ENCODE data around the gene CLASP1. TPM values are rescaled to one million over a fixed set of nuclear protein-coding genes. Genes with fewer than 3 reads are reported as not detected.
"Not testable (repeated sequence)": the region's sequence is repeated elsewhere in the genome, so short reads cannot be mapped to it uniquely, and the experiment has no call there.

CLASP1 gene
- total RNA-seq, 2 experiments from 2014 or later = 62.3 to 76.1 TPM

DNA sequence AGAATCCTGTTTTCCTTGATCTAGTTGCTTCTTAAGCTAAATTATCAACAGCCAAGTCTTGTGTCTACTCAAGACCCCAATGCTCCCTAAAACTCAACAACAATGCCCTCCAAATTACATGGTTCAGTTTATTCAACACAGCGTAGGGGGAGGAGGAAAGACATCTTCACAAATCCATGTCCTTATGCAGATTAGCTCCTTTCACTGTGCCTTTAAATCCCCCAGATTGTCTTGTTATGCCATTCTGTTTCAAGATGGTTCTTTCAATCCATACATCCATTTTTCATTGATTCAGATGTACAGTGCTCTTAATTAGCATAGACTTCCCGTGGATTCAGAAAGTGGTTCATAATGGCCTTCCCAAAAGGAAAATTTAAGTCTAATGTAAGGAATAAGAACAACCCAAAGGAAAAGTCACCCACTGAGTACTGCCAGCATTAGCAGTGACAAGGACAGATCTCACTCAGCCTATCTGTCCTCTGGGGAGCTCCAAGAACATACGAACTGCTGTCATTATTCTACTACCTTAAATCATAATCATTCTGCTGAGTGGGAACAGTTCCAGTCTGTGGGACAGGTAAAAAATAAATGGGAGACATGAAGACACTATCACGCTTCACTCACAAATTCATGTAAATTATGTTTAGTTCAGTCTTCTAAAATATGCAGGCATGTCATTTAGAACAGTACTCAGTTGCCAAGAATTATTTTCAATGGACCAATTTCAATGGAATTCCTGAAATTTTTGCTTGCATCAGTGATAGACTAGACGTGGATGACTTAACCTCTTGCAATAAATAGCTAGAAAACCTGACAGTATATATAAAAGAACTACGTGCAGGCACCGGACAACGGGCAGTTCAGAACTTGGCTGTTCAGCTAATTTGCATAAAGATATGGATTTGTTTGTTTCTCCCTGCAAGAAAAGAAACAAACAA is 177.5 kb downstream of the CLASP1 start:
- no peaks in the 10 kb centered on the region for H3K27me3 Mint-ChIP-seq
- no peak for ATAC-seq
- CTCF ChIA-PET = interaction anchor here (0.8 kb wide), 1 partner anchor 14 kb away, joined by 4 read pairs; no protein-coding TSS in a partner anchor
- H3K27ac Mint-ChIP-seq = no peak overlapping the region
- H3K36me3 Mint-ChIP-seq = peaks cover 49% of the 10 kb centered on the region
- H3K4me3 Mint-ChIP-seq = no peak overlapping the region
- no peak for DNase-seq
- peaks cover 21% of the 10 kb centered on the region for H3K4me1 Mint-ChIP-seq
- no peaks in the 10 kb centered on the region for H3K9me3 Mint-ChIP-seq (ENCODE audit: low read depth)

DNA sequence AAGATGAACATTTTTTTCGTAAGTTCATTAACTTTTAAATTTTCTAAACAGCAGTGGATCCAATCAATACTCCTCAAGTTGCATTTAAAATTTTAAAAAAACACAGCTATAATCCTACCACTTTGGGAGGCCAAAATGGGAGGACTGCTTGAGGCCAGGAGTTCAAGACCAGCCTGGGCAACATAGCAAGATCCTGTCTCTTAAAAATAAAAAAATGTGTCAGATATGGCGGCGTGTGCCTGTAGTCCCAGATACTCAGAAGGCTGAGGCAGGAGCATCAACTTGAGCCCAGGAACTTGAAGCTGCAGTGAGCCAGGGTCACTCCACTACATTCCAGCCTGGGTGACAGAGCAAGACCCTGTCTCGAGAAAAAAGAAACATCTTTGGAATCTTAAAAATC is 178.3 kb downstream of the CLASP1 start:
- H3K4me1 Mint-ChIP-seq = peaks cover 20% of the 10 kb centered on the region
- no peaks in the 10 kb centered on the region for H3K27me3 Mint-ChIP-seq
- CTCF ChIA-PET = interaction anchor here (0.8 kb wide), 1 partner anchor 15 kb away, joined by 4 read pairs; no protein-coding TSS in a partner anchor
- H3K27ac Mint-ChIP-seq = no peak overlapping the region
- no peaks in the 10 kb centered on the region for H3K9me3 Mint-ChIP-seq (ENCODE audit: low read depth)
- ATAC-seq = no peak
- H3K4me3 Mint-ChIP-seq = no peak overlapping the region
- H3K36me3 Mint-ChIP-seq = peaks cover 55% of the 10 kb centered on the region
- no peak for DNase-seq

GRCh38 chr2:121469356-121469755 is 179.9 kb downstream of the CLASP1 start:
- H3K4me1 Mint-ChIP-seq = peaks cover 20% of the 10 kb centered on the region
- H3K36me3 Mint-ChIP-seq = peaks cover 58% of the 10 kb centered on the region
- H3K27ac Mint-ChIP-seq = no peak overlapping the region
- no peak overlapping the region for H3K4me3 Mint-ChIP-seq
- ATAC-seq = no peak
- CTCF ChIA-PET = no interaction called here
- H3K27me3 Mint-ChIP-seq = no peaks in the 10 kb centered on the region
- H3K9me3 Mint-ChIP-seq (ENCODE audit: low read depth) = no peaks in the 10 kb centered on the region
- no peak for DNase-seq

GRCh38 chr2:121468936-121469335 is 180.3 kb downstream of the CLASP1 start:
- no peak overlapping the region for H3K4me3 Mint-ChIP-seq
- H3K4me1 Mint-ChIP-seq = peaks cover 20% of the 10 kb centered on the region
- H3K27ac Mint-ChIP-seq = no peak overlapping the region
- no peaks in the 10 kb centered on the region for H3K9me3 Mint-ChIP-seq (ENCODE audit: low read depth)
- H3K36me3 Mint-ChIP-seq = peaks cover 58% of the 10 kb centered on the region
- DNase-seq (no peak), ATAC-seq (no peak)
- CTCF ChIA-PET = interaction anchor here (0.5 to 1.1 kb wide), 2 partner anchors 17 to 385 kb away, joined by 3 to 4 read pairs; no protein-coding TSS in a partner anchor
- H3K27me3 Mint-ChIP-seq = no peaks in the 10 kb centered on the region

DNA sequence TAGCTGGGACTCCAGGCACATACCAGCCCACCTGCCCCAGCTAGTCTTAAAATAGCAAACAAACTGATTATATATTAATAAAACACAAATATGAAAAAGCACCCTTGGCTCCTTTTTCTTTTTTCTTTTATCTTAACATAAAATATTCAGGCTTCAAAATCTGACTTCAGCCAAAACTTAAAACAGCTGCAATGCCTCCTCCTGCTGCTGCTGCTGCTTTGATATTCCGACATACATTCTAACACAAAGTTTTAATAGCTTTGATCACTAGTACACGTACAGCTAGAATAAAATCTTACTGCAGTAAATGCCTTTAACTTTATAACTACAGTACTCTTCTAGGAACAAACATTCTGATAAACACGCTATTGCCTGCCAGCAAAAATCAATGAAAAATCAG is 190.0 kb downstream of the CLASP1 start:
- Mint-ChIP-seq H3K4me3 (no peak overlapping the region), H3K4me1 (no peaks in the 10 kb centered on the region), H3K9me3 (ENCODE audit: low read depth) (no peaks in the 10 kb centered on the region), H3K36me3 (peaks cover 21% of the 10 kb centered on the region), H3K27me3 (no peaks in the 10 kb centered on the region), H3K27ac (peak overlapping the region; percentile 46)
- DNase-seq (no peak), ATAC-seq (no peak)
- CTCF ChIA-PET = no interaction called here

DNA sequence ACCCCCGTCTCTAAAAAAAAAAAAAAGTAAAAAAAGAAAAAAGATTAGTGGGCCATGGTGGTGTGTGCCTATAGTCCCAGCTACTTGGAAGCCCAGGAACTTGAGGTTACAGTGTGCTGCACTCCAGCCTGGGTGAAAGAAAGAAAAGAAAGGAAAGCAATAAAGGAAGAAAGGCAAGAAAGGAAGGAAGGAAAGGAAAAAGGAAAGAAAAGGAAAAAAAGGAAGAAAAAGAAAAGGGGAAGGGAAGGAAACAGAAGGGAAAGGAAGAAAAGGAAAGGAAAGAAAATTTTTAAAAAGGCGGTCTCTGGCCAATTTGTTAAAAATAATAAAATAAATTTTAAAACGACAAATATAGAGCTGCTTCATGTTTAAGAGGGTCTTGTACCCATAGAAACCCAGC is 192.9 kb downstream of the CLASP1 start:
- no peaks in the 10 kb centered on the region for H3K4me1 Mint-ChIP-seq
- peaks cover 19% of the 10 kb centered on the region for H3K36me3 Mint-ChIP-seq
- CTCF ChIA-PET = no interaction called here
- ATAC-seq (no peak), DNase-seq (no peak)
- H3K27me3 Mint-ChIP-seq = no peaks in the 10 kb centered on the region
- no peaks in the 10 kb centered on the region for H3K9me3 Mint-ChIP-seq (ENCODE audit: low read depth)
- no peak overlapping the region for H3K27ac Mint-ChIP-seq
- no peak overlapping the region for H3K4me3 Mint-ChIP-seq

- ATAC-seq (no peak), DNase-seq (no peak)
- CTCF ChIA-PET = no interaction called here
- H3K9me3 Mint-ChIP-seq (ENCODE audit: low read depth) = no peaks in the 10 kb centered on the region
- peaks cover 20% of the 10 kb centered on the region for H3K36me3 Mint-ChIP-seq
- H3K4me1 Mint-ChIP-seq = no peaks in the 10 kb centered on the region
- no peaks in the 10 kb centered on the region for H3K27me3 Mint-ChIP-seq
- no peak overlapping the region for H3K27ac Mint-ChIP-seq
- H3K4me3 Mint-ChIP-seq = no peak overlapping the region
These were observed 193.8 kb downstream of the CLASP1 start for GRCh38 chr2:121455446-121455845.

GRCh38 chr2:121454549-121455090 is 194.6 kb downstream of the CLASP1 start:
- Mint-ChIP-seq H3K27me3 (no peaks in the 10 kb centered on the region), H3K36me3 (peaks cover 22% of the 10 kb centered on the region), H3K27ac (no peak overlapping the region), H3K9me3 (ENCODE audit: low read depth) (no peaks in the 10 kb centered on the region), H3K4me3 (no peak overlapping the region), H3K4me1 (no peaks in the 10 kb centered on the region)
- CTCF ChIA-PET = no interaction called here
- ATAC-seq = no peak
- DNase-seq = no peak

DNA sequence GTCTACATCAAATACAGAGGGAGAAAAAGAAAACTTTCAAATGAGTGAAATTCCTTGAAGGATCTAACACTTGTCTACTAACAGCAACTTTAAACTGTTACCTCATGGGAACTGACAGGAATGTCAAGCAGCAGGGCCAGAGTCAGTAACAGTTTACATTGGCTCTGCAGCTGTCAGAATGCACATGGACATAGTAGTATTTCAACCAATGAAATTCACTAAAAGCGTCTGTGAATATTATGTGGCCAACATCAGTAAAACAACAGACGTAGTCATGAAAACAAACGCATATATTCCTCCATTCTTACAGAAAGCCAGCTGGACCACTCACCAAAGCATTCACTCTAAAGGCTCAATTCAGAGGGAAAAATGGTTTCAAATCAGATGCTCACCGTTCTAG is 197.9 kb downstream of the CLASP1 start:
- Mint-ChIP-seq H3K4me3 (no peak overlapping the region), H3K27ac (no peak overlapping the region), H3K9me3 (ENCODE audit: low read depth) (no peaks in the 10 kb centered on the region), H3K36me3 (peaks cover 39% of the 10 kb centered on the region), H3K4me1 (no peaks in the 10 kb centered on the region), H3K27me3 (no peaks in the 10 kb centered on the region)
- DNase-seq (no peak), ATAC-seq (no peak)
- CTCF ChIA-PET = interaction anchor here (1.1 kb wide), 1 partner anchor 17 kb away, joined by 3 read pairs; no protein-coding TSS in a partner anchor

DNA sequence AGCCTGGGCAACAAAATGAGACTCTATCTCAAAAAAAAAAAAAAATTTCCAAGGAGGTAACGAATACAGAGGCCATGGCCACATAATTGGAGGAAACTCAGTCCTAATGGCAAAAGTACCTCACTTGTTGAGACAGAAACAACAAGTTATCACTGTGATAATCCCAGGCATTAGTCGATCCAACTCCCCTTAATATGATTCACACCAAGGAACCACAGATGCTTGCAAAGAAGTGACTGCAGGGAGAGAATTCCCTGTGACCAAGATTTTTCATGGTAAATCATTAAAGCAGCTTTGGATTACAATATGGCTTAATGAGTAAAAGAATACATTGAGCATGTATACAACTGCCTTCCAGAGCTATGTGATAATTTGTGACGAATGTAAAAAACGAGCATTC is 199.0 kb downstream of the CLASP1 start:
- CTCF ChIA-PET = no interaction called here
- ATAC-seq (no peak), DNase-seq (no peak)
- H3K4me1 Mint-ChIP-seq = no peaks in the 10 kb centered on the region
- no peak overlapping the region for H3K27ac Mint-ChIP-seq
- no peaks in the 10 kb centered on the region for H3K9me3 Mint-ChIP-seq (ENCODE audit: low read depth)
- H3K4me3 Mint-ChIP-seq = no peak overlapping the region
- H3K27me3 Mint-ChIP-seq = no peaks in the 10 kb centered on the region
- H3K36me3 Mint-ChIP-seq = peaks cover 42% of the 10 kb centered on the region

DNA sequence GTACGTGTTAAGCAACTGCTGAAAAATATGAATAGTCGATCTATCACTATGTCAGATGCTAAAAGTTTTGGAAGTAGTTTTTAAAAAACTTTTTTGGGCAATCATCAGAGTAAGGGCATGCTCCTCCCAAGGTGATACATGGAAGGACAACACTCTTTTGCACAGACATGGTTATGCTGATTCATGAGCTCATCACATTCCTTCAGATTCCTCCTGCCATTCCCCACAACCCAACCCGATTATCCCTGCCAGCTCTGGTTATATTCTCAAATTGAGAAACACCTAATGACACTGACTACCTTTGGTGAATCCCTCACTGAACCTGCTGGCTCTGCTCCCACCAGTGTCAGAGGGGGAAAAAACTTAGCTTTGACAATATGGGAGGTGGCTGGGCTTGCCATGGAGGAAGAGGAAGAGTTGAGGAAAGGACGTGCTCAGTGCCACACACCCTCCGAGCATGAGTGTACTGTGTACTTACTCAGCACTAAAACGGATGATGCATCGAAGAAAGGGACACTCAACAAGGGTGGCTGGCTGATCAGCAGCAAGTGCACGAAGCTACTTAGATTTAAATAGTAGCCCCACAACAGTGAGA is 202.5 kb downstream of the CLASP1 start:
- CTCF ChIA-PET = interaction anchor here (1.3 kb wide), 1 partner anchor 22 kb away, joined by 3 read pairs; no protein-coding TSS in a partner anchor
- Mint-ChIP-seq H3K36me3 (peaks cover 50% of the 10 kb centered on the region), H3K27me3 (no peaks in the 10 kb centered on the region), H3K9me3 (ENCODE audit: low read depth) (no peaks in the 10 kb centered on the region), H3K4me1 (peaks cover 4% of the 10 kb centered on the region), H3K27ac (peak overlapping the region; percentile 9), H3K4me3 (no peak overlapping the region)
- ATAC-seq (no peak), DNase-seq (no peak)

- Mint-ChIP-seq H3K36me3 (peaks cover 50% of the 10 kb centered on the region), H3K4me1 (peaks cover 4% of the 10 kb centered on the region), H3K27me3 (no peaks in the 10 kb centered on the region), H3K4me3 (no peak overlapping the region), H3K9me3 (ENCODE audit: low read depth) (no peaks in the 10 kb centered on the region), H3K27ac (no peak overlapping the region)
- ATAC-seq = no peak
- CTCF ChIA-PET = no interaction called here
- no peak for DNase-seq
These were observed 206.4 kb downstream of the CLASP1 start for GRCh38 chr2:121442889-121443288.

- H3K4me3 Mint-ChIP-seq; DNase-seq; H3K27ac Mint-ChIP-seq; H3K4me1 Mint-ChIP-seq; H3K9me3 Mint-ChIP-seq (ENCODE audit: low read depth); ATAC-seq; H3K27me3 Mint-ChIP-seq: not testable (repeated sequence)
- H3K36me3 Mint-ChIP-seq = peaks cover 24% of the 10 kb centered on the region
- CTCF ChIA-PET = interaction anchor here (1.7 kb wide), 1 partner anchor 16 kb away, joined by 3 read pairs; no protein-coding TSS in a partner anchor
These were observed 211.0 kb downstream of the CLASP1 start for GRCh38 chr2:121438290-121438689.
